Middle frontal gyrus (tissue), 1 donor: ENCODE results near the gene FIBP.
"Not testable (repeated sequence)": the region's sequence is repeated elsewhere in the genome, so short reads cannot be mapped to it uniquely, and the experiment has no call there.

Experiments
- DNase-seq: peaks from one replicate; pipeline ENCODE4 v3.0.0-alpha.2; 2015; ENCODE audit warnings: low spot score; ENCODE audit errors: extremely low spot score

Gene FIBP

DNA sequence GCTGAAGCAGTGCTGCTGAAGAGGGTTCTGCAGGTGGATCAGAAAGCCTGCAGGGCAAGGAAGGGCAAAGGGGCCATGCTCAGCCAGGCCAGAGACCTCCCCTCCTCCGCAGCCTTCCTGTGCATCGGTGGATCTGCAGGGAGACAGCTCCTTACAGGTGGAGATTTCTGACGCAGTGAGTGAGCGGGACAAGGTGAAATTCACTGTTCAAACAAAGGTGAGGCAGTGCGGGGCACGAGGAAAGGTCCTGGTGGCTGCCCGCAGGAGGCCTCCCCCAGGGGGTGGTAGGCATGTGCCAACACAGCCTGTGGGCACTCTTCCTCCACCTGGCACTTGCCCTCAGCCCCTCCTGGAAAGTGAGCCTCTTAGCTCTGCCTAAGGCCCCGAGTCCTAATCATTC lies 38.9 kb downstream of the FIBP start:
- DNase-seq: no peak

DNA sequence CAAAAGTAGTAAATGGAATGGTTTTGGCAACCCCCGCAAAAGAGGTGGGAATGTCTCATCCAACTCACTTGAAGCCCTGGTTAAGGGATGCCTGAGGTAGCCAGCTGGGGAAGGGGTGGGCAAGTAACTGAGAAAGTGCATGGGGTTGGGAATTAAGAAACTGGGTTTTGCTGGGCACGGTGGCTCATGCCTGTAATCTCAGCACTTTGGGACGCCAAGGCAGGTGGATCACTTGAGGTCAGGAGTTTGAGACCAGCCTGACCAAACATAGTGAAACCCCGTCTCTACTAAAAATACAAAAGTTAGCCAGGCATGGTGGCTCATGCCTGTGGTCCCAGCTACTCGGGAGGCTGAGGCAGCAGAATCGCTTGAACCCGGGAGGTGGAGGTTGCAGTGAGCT lies 39.6 kb downstream of the FIBP start:
- DNase-seq: not testable (repeated sequence)

DNA sequence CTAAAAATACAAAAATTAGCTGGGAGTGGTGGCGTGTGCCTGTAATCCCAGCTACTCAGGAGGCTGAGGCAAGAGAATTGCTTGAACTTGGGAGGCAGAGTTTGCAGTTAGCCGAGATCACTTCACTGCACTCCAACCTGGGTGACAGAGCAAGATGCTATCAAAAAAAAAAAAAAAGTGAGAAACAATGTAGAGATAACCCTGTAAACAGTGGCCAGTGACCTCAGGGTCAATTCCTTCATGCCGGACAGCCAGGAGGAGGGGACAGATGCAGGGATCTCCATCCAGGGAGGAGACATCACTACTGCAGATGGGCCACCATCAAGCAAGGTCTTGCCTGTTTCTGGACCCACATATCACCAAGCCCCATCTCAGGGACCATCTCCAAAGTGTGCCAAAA lies 40.5 kb downstream of the FIBP start:
- DNase-seq: no peak

DNA sequence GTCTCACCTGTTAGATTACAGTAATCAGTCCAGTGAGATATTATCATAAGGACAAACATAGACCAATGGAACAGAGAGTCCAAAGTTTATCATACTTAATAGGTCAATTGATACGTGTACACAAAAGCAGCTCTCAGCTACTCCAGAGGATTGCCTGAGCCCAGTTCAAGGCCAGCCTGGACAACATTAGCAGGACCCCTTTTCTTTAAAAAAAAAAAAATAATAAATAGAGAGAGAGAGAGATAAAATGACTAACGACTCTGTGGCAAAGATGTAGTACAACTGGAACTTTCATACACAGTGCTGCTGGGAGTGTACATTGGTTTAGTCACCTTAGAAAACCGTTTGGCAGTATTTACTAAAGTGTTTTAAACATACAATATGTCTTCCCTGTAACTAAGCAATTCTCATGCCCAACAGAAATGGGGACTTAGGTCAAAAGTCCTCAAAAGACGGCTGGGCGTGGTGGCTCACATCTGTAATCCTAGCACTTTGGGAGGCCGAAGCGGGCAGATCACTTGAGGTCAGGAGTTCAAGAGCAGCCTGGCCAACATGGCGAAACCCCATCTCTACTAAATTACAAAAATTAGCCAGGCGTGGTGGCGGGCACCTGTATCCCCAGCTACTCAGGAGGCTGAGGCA lies 43.9 kb downstream of the FIBP start:
- DNase-seq: no peak

DNA sequence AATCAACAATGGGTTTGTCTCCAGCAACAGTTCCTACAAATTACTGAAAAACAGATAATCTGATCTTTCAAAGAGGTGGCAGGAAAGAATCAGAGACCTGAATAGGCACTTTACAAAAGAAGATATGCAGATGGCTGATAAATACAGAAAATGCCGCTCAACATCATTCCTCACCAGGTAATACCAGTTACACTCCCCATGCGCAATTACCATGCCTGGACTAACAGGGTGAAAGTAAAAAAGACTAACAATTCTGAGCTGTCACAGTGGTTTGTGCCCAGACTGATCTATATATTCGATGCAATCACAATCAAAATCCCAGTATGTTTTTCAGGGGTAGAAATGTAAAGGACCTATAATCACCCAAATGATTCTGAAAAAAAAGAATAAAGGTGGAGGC lies 44.5 kb downstream of the FIBP start:
- DNase-seq: no peak

DNA sequence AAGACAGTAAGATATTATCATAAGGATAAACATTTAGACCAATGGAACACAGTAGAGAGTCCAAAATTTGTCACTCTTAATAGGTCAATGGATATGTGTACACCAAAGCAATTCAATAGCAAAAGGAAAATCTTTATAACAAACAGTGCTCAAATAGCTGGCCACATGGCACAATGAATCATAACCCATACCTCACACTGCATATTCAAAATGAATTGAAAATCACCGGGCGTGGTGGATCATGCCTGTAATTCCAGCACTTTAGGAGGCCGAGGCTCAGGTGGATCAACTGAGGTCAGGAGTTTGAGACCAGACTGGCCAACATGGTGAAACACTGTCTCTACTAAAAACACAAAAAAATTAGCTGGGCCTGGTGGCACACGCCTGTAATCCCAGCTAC lies 46.1 kb downstream of the FIBP start:
- DNase-seq: no peak

DNA sequence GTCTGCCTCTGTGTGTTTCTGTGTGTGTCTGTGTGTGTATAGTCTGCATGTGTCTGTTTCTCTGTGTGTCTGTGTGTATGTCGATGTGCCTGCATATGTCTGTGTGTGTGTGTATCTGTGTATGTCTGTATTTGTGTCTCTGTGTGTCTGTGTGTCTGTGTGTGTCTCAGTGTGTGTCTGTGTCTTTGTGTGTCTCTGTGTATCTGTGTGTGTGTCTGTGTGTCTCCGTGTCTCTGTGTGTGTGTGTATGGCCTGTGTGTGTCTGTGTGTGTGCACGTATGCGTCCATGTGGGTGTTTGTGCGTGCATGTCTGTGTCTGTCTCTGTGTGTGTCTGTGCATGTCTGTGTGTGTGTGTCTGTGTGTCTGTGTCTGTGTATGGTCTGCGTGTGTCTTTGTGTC lies 54.1 kb downstream of the FIBP start:
- DNase-seq: no peak
